Activated gamma-delta T cell treated with anti-CD3 and anti-CD28 coated beads, Interleukin-2, amount 50 U/mL, for 16 hours (primary cell): ENCODE results near the gene UBR1.
"Not testable (repeated sequence)": the region's sequence is repeated elsewhere in the genome, so short reads cannot be mapped to it uniquely, and the experiment has no call there.

Source experiments
- DNase-seq: peaks from one replicate; pipeline ENCODE4 v3.0.0-alpha.2; 2020; ENCODE audit warnings: low read depth

Gene UBR1

DNA sequence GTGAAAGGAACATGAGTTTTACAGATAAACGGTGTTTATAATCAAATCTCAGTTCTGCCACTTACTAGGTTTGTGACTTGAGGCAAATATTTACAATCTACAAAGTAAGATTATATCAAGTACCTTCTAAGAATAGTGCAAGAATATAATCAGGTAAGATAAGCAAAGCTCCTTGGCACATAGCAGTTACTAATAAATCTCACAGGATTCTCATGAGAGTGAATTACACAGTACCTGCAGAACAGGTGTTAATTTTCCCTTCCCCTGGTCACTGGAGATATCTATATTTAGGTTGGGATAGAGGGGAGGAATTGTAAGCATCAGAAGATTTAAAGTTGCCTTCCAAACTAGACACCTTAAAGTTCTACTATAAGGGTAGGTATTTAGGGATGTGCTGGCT lies 53.0 kb downstream of the UBR1 start:
- no peak for DNase-seq

DNA sequence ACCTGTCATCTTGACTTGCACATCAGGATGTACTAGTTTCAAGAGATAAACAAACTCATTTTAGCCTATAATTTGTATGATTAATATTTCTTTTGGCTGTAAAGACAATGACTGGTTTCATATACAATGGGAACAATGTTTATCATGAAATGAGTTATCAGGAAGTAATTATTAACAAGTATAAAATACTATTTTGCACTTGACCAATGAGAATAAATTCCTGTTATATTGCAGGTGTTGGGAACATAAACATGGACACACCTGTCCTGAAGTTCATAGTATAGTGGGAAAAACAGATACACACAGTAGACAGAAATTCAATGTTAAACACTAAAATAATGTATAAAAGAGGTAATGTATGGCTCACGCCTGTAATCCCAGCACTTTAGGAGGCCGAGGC lies 56.9 kb downstream of the UBR1 start:
- no peak for DNase-seq

DNA sequence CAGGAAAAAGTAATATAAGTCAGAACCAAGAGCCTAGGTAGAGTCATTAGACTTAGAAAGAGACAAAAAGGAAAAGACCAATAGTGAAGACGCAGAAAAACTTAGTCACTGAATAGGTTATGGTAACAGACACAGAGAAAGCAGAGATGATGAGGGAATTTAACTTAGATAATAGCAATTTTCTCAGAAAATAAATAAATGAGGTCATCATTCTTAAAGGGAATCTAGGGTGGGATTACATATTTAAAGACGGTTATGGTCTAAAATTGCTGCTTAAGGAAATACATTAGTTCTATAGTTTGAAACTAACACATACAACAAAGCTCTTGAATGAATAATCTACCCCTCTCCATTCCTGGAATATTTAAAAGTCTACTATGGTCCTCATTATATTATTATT lies 59.4 kb downstream of the UBR1 start:
- no peak for DNase-seq

DNA sequence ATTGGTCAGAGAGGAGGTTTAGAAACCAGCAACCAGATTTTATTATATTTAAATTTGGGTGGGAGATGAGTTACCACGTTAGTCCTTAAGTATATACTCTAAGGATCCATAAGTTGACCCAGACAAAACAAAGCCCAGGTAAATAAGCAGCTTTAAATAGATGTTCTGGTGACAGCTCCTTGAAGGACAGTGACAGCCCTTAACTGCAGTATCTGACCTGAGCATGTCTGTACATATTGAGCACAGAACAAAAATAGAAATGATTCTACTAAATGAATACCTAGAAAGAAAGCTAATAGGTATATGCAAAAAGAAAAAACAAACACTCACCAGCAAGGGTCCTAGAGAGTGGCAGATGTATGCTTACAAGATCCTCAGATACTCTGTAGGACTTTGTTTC lies 63.0 kb downstream of the UBR1 start:
- no peak for DNase-seq

DNA sequence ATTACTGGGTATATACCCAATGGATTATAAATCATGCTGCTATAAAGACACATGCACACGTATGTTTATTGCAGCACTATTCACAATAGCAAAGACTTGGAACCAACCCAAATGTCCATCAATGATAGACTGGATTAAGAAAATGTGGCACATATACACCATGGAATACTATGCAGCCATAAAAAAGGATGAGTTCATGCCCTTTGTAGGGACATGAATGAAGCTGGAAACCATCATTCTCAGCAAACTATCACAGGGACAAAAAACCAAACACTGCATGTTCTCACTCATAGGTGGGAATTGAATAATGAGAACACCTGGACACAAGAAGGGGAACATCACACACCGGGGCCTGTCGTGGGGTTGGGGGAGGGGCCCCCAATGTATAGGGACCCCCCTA lies 64.8 kb downstream of the UBR1 start:
- not testable (repeated sequence) for DNase-seq

DNA sequence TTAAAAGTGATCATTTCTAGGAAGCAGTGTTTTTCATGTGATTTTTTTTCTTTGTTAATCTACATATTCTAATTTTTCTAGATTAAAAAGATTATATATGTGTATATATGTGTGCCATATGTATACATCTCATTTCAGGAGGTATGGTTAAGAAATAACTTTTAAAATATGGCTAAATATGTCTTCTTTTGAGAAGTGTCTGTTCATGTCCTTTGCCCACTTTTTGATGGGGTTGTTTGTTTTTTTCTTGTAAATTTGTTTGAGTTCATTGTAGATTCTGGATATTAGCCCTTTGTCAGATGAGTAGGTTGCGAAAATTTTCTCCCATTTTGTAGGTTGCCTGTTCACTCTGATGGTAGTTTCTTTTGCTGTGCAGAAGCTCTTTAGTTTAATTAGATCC lies 70.6 kb downstream of the UBR1 start:
- not testable (repeated sequence) for DNase-seq

DNA sequence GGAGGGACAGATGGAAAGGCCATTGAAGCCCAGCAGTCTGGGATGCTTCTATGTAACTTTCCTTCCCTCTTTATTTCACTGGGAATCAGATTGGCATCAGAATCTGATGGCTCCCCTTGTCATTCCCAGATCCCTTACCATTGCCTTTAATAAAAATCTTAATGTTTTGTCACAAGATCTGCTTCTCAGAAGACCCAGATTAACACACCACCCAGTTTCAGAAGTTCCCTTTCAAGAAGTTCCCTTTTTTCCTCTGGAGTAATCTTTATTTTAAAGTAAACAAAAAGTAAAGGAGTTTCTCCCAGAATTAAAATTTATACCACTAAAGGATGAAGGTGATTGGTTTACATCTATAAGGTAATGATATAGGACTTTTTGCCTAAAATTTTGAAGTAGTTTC lies 76.4 kb downstream of the UBR1 start:
- DNase-seq, result no peak

DNA sequence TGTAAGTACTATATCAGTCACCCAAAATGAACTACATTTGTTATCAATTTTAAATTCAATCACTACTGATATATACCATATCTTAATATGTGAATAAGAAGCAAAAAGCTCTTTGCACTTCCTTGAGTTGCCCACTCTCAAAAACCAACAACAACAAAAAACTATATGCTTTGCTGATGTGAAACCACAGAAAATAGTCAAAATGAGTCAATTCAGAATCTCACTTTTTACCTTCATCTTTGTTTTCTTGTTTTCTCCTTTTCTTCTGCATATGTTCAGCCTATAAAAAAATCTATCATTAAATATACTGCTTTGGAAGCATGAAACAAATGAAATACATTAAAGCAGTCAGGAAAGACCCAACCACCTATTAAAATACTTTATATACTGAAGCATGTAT lies 80.7 kb downstream of the UBR1 start:
- no peak for DNase-seq

DNA sequence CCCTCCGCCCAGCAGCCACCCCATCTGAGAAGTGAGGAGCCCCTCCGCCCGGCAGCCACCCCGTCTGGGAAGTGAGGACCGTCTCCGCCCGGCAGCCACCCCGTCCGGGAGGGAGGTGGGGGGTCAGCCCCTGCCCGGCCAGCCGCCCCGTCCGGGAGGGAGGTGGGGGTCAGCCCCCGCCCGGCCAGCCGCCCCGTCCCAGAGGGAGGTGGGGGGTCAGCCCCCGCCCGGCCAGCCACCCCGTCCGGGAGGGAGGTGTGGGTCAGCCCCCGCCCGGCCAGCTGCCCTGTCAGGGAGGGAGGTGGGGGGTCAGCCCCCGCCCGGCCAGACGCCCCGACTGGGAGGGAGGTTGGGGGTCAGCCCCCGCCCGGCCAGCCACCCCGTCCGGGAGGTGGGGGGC lies 91.2 kb downstream of the UBR1 start:
- DNase-seq, result not testable (repeated sequence)

DNA sequence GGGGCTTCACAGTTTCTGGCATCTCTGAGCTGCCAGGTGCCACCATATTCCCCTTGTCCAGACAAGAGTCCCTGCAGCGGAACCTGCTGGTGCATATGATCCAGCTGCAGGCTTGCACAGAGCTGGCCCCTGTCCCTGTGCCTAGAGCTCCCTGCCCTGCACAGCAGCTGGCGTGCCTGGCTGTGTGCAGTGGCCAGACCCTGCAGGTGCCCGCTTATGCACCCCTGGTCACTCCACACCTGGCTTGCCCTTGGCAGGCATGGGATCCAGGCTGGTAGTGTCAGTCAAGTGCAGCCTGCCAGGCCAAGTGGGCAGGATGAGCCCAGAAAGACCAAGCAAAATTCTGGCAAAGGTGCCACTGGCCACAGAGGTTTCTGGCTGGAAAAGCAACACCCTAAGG lies 96.6 kb downstream of the UBR1 start:
- DNase-seq, result no peak

DNA sequence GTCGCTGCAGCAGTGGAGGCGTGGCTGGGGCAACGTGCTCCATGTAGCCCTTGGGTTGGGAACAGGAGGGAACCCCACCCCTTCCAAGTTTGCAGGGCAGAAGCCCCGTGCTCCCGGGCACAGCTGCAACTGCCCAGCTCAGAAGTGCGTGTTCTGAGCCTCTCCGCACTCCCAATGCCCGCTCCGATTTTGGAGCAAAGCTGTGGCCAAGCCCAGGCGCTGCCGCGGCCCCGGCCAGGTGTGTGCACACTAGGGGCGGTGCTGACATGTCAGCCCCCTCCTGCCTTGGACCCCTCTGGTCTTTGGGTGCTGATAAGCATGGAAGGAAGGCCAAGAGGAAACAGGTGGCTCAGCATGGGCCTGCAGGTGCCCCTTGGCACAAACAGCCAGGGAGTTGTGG lies 97.7 kb downstream of the UBR1 start:
- no peak for DNase-seq

DNA sequence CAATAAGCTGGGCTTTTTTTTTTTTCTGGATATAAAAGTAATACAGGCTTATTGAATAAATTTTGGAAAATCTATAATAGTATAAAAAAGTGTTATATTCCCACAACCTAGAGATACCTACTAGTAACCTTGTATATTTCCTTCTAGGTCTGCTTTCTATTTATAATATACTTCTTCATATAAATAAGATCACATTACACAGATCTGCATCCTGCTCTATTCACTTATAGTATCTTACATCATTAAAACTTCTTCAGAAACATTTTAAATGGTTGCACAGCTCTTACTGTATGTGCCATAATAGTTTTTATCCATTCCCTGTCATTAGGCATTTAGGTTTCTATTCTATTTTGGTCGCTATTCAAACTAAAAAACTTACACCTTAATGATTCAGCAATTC lies 98.3 kb downstream of the UBR1 start:
- DNase-seq, result no peak

DNA sequence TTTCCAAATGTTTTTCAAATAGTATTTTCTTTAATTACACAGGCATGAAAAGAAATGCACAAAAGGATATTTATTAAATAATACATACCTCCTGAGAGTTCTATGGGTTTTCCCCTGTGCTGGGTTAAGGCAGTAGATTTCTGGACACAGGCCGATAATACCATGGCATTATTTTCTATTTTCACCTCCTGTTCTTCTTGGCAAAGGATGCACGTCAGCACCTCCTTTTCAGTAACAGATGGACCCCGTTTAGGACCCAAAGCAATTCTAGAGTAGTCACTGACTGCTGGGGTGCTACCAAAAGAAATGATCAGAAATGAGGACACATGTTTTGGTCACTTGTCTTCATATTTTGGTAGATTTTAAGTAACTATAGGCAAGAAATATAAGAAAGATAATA lies 98.8 kb downstream of the UBR1 start:
- no peak for DNase-seq

DNA sequence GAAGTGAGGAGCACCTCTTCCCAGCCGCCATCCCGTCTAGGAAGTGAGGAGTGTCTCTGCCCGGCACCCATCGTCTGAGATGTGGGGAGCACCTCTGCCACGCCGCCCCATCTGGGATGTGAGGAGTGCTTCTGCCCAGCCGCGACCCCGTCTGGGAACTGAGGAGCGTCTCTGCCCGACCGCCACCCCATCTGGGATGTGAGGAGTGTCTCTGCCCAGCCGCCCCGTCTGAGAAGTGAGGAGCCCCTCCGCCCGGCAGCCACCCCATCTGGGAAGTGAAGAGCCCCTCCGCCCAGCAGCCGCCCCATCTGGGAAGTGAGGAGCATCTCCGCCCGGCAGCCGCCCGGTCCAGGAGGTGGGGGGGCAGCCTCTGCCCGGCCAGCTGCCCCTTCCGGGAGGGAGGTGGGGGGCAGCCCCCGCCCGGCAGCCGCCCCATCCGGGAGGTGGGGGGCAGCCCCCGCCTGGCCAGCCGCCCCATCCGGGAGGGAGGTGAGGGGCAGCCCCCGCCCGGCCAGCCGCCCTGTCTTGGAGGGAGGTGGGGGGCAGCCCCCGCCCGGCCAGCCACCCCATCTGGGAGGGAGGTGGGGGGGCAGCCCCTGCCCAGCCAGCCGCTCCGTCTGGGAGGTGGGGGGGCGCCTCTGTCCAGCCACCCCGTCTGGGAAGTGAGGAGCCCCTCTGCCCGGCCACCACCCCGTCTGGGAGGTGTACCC lies 100.8 kb downstream of the UBR1 start:
- not testable (repeated sequence) for DNase-seq

DNA sequence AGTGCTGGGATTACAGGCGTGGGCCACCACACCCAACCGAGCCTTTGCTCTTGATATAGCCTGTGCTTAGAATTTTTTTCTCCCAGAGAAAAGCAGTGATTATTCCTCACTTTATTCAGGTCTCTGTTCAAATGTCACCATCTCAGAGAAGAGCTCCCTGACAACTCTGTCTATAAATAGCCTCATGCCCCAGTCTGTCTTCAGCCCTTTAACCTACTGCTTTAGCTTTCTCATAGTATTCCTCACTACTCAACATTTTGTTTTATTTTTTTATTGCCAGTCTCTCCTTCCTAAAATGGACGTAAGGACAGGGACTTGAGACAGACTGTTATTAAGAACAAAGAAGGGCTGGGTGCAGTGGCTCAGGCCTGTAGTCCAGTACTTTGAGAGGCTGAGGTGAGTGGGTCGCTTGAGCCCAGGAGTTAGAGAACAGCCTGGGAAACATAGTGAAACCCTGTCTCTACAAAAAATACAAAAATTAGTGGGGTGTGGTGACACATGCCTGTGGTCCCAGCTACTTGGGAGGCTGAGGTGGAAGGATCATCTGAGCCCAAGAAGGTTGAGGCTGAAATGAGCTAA lies 106.5 kb downstream of the UBR1 start:
- no peak for DNase-seq

DNA sequence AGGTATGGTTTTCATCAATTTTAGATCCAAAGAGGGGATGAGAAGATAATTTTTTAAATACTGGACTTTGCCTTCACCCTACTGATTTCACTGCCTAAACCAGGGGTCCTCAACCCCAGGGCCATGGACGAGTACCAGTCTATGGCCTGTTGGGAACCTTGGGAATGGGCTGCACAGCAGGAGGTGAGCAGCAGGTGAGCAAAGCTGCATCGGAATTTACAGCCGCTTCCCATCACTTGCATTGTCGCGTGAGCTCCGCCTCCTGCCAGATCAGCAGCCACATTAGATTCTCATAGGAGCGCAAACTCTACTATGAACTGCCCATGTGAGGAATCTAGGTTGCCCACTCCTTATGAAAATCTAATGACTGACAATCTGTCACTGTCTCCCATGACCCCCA lies 109.0 kb downstream of the UBR1 start:
- no peak for DNase-seq

DNA sequence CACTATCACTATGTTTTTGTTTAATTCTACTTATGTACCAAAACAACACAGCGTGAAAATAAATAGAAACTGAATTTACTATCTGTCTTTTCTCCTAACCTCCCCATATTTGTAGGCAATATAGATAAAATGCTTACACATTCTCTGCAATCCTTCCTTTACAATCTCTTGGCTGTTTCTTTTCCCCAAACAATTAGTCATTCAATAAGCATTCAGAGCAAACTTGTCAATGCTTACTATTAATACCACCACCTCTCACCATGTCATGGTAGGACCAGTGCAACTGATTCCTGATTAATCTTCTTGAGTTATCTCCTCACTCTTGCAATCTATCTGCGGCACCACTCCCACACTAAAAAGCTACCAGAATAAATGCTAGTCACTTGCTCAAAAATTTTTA lies 111.3 kb downstream of the UBR1 start:
- no peak for DNase-seq

DNA sequence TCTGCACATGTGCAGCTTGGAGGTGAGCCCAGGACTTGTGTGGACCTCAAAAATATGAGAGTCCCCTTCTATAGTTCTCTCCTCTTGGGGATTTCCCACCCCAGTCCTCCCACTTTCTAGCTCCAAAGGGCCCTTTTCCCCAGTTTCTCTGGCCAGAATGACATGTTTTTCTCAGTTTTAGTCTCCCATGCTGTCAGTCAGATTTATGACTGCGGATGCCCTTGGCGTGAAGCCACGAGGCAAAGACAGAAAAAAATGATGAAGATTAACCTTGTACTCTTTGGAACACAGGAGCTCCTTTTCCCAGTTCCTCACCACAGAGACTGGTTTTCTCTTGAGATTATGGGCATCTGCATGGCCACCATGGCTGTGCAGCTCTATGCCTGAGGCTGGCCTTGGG lies 113.2 kb downstream of the UBR1 start:
- no peak for DNase-seq

DNA sequence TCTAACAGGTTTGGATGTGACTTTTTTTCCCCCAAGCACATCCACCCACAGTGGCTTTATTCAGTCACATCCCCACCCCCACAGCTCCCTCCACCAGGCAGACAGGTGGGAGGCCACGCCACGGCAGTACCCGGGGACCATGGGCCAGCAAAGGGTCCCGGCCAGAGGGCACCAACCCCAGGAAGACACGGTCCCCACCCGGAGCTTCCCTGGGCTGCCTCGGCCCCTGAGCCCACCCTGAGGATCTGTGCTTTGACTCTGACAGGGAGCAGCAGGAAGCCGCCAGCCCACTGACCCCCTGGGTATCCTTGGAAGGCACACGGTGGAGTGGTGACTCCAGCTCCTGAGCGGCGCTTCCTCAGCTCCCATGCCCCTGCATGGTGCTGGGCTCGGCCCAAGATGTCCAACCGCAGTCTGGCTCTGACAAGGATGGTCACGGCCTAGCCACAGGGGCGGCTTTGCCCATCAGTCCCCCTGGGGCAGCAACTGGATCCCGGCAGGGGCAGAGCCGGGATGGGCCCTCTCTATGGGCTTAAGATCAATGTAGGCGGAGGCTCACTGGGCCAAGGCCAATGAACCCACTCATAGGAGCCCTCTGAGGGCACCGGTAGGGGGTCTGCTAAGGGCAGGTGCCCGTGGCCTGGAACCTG lies 119.0 kb downstream of the UBR1 start:
- no peak for DNase-seq

DNA sequence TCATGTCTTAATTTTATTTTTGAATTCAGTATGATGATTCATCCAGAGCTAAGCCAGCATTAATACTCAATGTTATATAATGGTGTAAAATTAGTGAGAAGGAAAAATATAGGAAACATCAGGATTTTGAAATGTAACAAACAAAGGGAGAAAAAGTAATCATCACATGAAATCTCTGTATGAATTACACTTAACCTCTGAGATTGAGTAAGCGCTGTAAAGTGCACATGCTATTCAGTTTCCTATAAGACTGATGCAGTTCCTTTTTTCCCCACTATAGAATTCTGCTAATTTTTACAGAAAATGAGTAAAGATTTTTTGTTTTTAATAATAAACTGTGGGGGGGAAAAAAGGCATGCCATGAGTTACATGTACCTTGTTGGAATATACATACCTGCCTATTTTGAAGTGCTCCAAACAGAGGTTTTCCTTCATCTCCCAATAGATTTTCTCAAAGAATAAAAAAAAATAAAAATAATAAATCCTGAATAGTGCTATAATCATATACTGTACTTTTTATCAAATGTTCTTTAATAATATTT lies 121.3 kb downstream of the UBR1 start:
- DNase-seq, result no peak

DNA sequence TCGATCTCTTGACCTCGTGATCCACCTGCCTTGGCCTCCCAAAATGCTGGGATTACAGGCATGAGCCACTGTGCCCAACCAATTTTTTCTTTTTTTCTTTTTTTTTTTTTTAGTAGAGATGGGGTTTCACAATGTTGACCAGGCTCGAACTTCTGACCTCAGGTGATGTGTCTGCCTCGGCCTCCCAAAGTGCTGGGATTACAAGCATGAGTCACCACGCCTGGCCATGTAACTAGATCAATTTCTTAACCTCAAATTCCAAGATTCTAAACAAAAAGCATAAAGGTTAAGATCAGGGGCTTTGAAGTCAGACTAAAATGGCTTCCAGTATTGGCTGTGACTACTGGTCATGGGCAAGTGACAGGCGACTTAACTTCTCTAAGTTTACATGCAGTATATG lies 126.7 kb downstream of the UBR1 start:
- DNase-seq, result not testable (repeated sequence)

DNA sequence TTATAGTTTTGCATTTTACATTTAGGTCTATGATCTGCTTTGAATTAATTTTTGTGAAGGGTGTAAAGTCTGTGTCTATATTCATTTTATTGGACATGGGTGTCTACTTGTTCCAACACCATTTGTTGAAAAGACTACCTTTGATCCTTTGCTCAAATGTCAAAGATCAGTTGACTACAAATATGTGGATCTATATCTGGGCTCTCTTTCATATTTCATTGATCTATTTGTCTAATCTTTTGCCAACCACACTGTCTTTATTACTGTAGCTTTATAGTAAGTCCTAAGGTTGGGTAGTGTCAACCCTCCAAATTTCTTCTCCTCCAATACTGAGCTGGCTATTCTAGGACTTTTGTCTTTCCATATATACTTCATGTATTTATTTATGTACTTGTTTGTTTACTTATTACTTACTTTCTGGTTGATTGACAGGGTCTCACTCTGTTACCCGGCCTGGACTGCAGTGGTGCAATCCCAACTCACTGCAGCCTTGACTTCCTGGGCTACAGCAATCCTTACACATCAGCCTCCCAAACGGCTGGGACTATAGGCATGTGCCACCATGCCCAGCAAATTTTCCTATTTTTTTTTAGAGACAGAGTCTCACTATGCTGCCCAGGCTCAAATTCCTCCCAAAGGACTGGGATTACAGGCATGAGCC lies 131.5 kb downstream of the UBR1 start:
- DNase-seq, result no peak

DNA sequence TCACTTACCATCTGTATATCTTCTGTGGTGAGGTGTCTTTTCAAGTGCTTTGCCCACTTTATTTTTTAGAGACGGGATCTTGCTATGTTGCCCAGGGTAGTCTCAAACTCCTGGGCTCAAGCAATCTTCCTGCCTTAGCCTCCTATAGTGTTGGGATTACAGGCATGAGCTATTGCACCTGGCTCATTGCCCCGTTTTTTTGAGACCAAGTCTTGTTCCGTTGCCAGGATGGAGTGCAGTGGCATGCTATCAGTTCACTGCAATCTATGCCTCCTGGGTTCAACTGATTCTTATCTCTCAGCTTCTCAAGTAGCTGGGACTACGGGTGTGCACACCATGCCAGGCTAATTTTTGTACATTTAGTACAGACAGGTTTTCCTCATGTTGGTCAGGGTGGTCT lies 132.7 kb downstream of the UBR1 start:
- no peak for DNase-seq
